ENCODE data around the gene DNHD1.

Gene DNHD1

DNA sequence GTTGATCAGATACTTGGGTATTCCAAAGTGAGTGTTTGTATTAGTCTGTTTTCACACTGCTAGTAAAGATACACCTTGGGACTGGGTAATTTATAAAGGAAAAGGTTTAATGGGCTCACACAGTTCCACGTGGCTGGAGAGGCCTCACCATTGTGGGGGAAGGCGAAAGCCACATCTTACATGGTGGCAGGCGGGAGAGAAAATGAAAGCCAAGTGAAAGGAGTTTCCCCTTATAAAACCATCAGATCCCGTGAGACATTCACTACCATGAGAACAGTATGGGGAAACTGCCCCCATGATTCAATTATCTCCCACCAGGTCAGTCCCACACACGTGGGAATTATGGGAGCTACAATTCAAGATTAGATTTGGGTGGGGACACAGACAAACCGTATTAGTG lies 8.7 kb upstream of the DNHD1 start:
- DNase-seq (ENCODE audit: low spot score), result no peak
- TF ChIP-seq, protein P1, sequence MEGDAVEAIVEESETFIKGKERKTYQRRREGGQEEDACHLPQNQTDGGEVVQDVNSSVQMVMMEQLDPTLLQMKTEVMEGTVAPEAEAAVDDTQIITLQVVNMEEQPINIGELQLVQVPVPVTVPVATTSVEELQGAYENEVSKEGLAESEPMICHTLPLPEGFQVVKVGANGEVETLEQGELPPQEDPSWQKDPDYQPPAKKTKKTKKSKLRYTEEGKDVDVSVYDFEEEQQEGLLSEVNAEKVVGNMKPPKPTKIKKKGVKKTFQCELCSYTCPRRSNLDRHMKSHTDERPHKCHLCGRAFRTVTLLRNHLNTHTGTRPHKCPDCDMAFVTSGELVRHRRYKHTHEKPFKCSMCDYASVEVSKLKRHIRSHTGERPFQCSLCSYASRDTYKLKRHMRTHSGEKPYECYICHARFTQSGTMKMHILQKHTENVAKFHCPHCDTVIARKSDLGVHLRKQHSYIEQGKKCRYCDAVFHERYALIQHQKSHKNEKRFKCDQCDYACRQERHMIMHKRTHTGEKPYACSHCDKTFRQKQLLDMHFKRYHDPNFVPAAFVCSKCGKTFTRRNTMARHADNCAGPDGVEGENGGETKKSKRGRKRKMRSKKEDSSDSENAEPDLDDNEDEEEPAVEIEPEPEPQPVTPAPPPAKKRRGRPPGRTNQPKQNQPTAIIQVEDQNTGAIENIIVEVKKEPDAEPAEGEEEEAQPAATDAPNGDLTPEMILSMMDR (IDR thresholded peaks at IDR 0.05), result no peak
- no peak overlapping the region for H3K27ac ChIP-seq
- no peak overlapping the region for H3K4me3 ChIP-seq

DNA sequence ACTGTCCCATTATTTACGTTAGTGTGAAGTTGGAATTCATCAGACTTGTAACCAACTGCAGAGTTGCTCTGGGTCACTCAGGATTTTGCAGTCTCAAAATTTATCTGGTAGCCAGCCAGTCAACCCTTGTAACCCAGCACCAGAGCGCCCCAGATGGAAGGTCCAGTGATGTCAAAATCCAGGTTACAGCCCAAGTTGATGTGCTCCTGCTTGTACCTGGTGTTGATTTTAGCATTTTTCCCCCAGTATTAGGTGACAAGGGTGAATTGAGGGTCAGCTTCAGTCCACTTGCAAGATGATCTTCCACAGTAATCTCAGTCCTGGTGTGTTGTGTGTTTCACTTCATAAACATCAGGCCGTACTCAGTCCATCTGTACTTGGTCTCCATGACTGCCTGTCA lies 8.3 kb upstream of the DNHD1 start:
- no peak for DNase-seq (ENCODE audit: low spot score)
- Histone ChIP-seq H3K27ac (no peak overlapping the region), H3K4me3 (no peak overlapping the region)
- TF ChIP-seq, protein P1 (IDR thresholded peaks at IDR 0.05), result no peak

GRCh38 chr11:6489306-6489705 lies 7.8 kb upstream of the DNHD1 start:
- no peak for DNase-seq (ENCODE audit: low spot score)
- H3K27ac ChIP-seq, result no peak overlapping the region
- TF ChIP-seq, protein P1 (IDR thresholded peaks at IDR 0.05), result no peak
- no peak overlapping the region for H3K4me3 ChIP-seq

- no peak for DNase-seq (ENCODE audit: low spot score)
- H3K4me3 ChIP-seq, result no peak overlapping the region
- TF ChIP-seq, protein P1 (IDR thresholded peaks at IDR 0.05), result no peak
- H3K27ac ChIP-seq, result peak overlapping the region; percentile 43 to 52
Observed at GRCh38 chr11:6498121-6498520, 1.0 kb downstream of the DNHD1 start.

DNA sequence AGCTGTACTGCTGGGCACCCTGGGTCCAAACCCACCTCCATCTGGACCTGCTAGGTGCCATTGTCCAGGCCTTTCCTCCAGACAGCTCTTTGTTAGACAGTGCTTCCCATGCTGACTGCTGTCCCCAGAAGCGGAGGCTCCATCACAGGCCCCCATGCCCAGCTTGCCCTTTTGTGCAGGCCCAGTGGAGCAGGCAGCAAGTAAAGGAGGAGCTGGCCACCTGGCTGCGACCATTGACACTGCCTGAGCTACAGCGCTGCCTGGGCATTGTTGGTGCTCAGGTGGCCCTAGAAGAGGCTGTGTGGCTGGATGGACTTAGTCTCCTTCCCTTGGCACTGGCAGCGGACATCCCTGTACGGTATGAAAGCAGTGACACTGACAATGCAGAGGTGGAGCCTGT lies 1.5 kb downstream of the DNHD1 start:
- H3K27ac ChIP-seq, result peak overlapping the region in 1 of 2 donors; percentile 43
- DNase-seq (ENCODE audit: low spot score), result no peak
- TF ChIP-seq, protein P1 (IDR thresholded peaks at IDR 0.05), result no peak
- H3K4me3 ChIP-seq, result no peak overlapping the region

- Histone ChIP-seq H3K4me3 (no peak overlapping the region), H3K27ac (no peak overlapping the region)
- TF ChIP-seq, protein P1 (IDR thresholded peaks at IDR 0.05), result no peak
- DNase-seq (ENCODE audit: low spot score), result no peak
Observed at GRCh38 chr11:6502382-6502781, 5.3 kb downstream of the DNHD1 start.

GRCh38 chr11:6504166-6504565 lies 7.1 kb downstream of the DNHD1 start:
- Histone ChIP-seq H3K4me3 (no peak overlapping the region), H3K27ac (no peak overlapping the region)
- TF ChIP-seq, protein P1 (IDR thresholded peaks at IDR 0.05), result no peak
- DNase-seq (ENCODE audit: low spot score), result no peak

All from coronary artery (tissue), 2 donors.